ENCODE results near the gene DECR2. TPM values are rescaled to one million over a fixed set of nuclear protein-coding genes. Genes with fewer than 3 reads are reported as not detected.

Gene DECR2
- polyA plus RNA-seq, 3 donors = 5.7 to 12.8 (median 8.7) TPM

DNA sequence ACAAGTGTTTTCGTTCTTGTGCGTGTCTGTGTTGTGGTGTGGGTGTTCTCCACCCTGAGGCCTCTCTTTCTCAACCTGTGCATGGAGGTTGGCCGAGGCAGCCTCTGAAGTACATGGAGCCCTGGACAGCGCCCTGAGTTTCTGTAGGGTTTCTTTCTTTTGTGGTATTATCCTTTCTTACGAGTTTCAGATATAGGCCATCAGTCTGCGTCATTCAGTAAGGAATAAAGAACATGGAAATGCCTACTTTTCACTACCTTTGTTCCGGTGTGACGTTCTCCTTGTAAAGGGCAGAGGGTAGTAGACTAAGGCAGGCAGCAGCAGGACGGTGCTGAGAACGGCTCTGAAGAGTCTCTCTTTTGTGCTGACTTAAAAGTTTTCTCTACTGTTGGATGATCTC, 42.3 kb downstream of the DECR2 start:
- intact Hi-C loops (cut with micrococcal nuclease) = no loop called here
- Histone ChIP-seq H3K9me3 (replicated peaks in 1 of 2; ENCODE audit: control insufficient read depth in 1 of 2, insufficient read depth in 1 of 2, low read length in 2 of 2) (no peaks in the 10 kb centered on the region), H3K27ac (ENCODE audit: low read depth in 1 of 2, low read length in 2 of 2) (no peak overlapping the region), H3K4me1 (ENCODE audit: control insufficient read depth in 1 of 2, insufficient read depth in 2 of 2, low read length in 2 of 2) (no peaks in the 10 kb centered on the region), H3K27me3 (ENCODE audit: control insufficient read depth in 2 of 2, insufficient read depth in 2 of 2, low read length in 2 of 2) (no peaks in the 10 kb centered on the region), H3K79me2 (ENCODE audit: insufficient read depth, low read length) (no peaks in the 10 kb centered on the region), H3K36me3 (replicated peaks in 1 of 2; ENCODE audit: control insufficient read depth in 1 of 2, insufficient read depth in 2 of 2, low read length in 2 of 2) (no peaks in the 10 kb centered on the region), H3K4me2 (replicated peaks; ENCODE audit: extremely low read depth, low read length, poor library complexity, severe bottlenecking) (no peak overlapping the region), H3K4me3 (replicated peaks in 1 of 3; ENCODE audit: low read depth in 2 of 3, low read length in 3 of 3) (no peak overlapping the region), H2AFZ (ENCODE audit: insufficient read depth, low read depth, low read length, poor library complexity, severe bottlenecking) (no peak overlapping the region), H3K9ac (ENCODE audit: insufficient read depth, low read length, poor library complexity, severe bottlenecking) (no peak overlapping the region), H4K20me1 (ENCODE audit: insufficient read depth, low read length) (no peaks in the 10 kb centered on the region)
- Mint-ChIP-seq H3K4me1 (no peaks in the 10 kb centered on the region), H3K27ac (no peak overlapping the region), H3K9me3 (no peaks in the 10 kb centered on the region), H3K27me3 (ENCODE audit: low read depth in 3 of 3) (peaks cover 0 to 2% (median 0%) of the 10 kb centered on the region in 3 donors), H3K36me3 (no peaks in the 10 kb centered on the region), H3K4me3 (no peak overlapping the region)
- TF ChIP-seq, protein P1, sequence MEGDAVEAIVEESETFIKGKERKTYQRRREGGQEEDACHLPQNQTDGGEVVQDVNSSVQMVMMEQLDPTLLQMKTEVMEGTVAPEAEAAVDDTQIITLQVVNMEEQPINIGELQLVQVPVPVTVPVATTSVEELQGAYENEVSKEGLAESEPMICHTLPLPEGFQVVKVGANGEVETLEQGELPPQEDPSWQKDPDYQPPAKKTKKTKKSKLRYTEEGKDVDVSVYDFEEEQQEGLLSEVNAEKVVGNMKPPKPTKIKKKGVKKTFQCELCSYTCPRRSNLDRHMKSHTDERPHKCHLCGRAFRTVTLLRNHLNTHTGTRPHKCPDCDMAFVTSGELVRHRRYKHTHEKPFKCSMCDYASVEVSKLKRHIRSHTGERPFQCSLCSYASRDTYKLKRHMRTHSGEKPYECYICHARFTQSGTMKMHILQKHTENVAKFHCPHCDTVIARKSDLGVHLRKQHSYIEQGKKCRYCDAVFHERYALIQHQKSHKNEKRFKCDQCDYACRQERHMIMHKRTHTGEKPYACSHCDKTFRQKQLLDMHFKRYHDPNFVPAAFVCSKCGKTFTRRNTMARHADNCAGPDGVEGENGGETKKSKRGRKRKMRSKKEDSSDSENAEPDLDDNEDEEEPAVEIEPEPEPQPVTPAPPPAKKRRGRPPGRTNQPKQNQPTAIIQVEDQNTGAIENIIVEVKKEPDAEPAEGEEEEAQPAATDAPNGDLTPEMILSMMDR (IDR thresholded peaks at IDR 0.05) = no peak
- WGBS (ENCODE audit: insufficient coverage) = 100% methylated on average over 2 of the region's 10 CpGs
- no peak for DNase-seq

DNA sequence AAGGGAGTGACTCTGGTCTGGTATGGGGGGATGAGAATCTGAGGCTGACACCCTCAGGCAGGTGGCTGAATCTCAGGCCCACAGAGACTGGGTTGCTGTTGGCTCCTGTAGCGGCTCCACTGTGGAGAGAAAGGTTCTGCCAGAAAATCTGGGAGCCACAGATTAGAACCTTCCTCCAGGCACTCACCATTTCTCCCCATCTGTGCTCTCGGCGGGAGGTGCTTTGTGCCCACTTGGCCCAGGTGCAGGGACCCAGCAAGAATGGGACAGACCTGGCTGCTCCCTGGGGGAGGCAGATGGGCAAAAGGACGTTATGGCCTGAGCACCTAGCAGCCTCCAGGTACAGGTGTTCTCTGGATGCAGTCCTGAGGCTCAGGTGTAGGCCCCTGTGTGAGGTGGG, 43.9 kb downstream of the DECR2 start:
- Histone ChIP-seq H4K20me1 (ENCODE audit: insufficient read depth, low read length) (no peaks in the 10 kb centered on the region), H3K4me2 (replicated peaks; ENCODE audit: extremely low read depth, low read length, poor library complexity, severe bottlenecking) (no peak overlapping the region), H3K36me3 (replicated peaks in 1 of 2; ENCODE audit: control insufficient read depth in 1 of 2, insufficient read depth in 2 of 2, low read length in 2 of 2) (no peaks in the 10 kb centered on the region), H2AFZ (ENCODE audit: insufficient read depth, low read depth, low read length, poor library complexity, severe bottlenecking) (no peak overlapping the region), H3K27ac (ENCODE audit: low read depth in 1 of 2, low read length in 2 of 2) (no peak overlapping the region), H3K27me3 (ENCODE audit: control insufficient read depth in 2 of 2, insufficient read depth in 2 of 2, low read length in 2 of 2) (no peaks in the 10 kb centered on the region), H3K4me3 (replicated peaks in 1 of 3; ENCODE audit: low read depth in 2 of 3, low read length in 3 of 3) (no peak overlapping the region), H3K4me1 (ENCODE audit: control insufficient read depth in 1 of 2, insufficient read depth in 2 of 2, low read length in 2 of 2) (peaks cover 6 to 7% of the 10 kb centered on the region in 2 donors), H3K79me2 (ENCODE audit: insufficient read depth, low read length) (no peaks in the 10 kb centered on the region), H3K9me3 (replicated peaks in 1 of 2; ENCODE audit: control insufficient read depth in 1 of 2, insufficient read depth in 1 of 2, low read length in 2 of 2) (no peaks in the 10 kb centered on the region), H3K9ac (ENCODE audit: insufficient read depth, low read length, poor library complexity, severe bottlenecking) (no peak overlapping the region)
- Mint-ChIP-seq H3K27me3 (ENCODE audit: low read depth in 3 of 3) (peaks cover 0 to 2% (median 0%) of the 10 kb centered on the region in 3 donors), H3K36me3 (no peaks in the 10 kb centered on the region), H3K9me3 (no peaks in the 10 kb centered on the region), H3K4me1 (peaks cover 7% of the 10 kb centered on the region), H3K27ac (peak overlapping the region in 1 of 7 donors; percentile 60), H3K4me3 (no peak overlapping the region)
- 93% methylated on average over 2 of the region's 4 CpGs for WGBS (ENCODE audit: insufficient coverage)
- TF ChIP-seq, protein P1 (IDR thresholded peaks at IDR 0.05) = no peak
- intact Hi-C loops (cut with micrococcal nuclease) = no loop called here
- no peak for DNase-seq
